Measurements from ENCODE around the gene ZNF814.

DNA sequence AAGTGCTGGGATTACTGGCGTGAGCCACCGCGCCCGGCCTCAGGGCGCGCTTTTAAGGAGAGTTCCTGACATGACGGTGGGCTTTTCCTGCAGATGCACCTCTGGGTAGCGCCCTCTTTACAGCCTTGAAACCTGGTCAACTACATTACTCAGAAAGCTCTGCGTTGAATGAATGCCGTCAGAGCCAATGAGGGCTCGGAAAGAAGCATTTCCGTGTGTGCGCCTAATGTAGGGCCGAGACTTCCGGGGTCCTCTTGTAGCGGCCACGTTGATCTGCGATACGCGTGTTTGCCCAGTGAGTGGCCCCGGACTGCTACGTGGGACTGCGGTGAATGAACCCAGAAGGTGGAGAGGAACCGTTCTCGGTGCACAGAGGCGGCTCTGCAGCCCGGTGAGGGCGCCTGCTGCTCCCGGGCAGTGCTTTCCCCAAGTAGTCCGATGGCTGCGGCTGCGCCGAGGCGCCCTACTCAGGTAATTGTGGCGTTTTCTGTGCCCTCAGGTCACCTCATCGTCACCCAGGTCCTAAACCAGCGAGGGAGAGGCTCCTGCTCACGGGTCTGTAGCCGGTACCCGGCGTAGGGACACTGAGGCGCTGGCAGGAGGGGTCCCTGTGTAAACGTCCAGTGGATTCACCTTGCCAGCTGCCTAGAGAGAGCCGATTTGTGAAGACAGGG is 69.2 kb downstream of the ZNF814 start:
- TF ChIP-seq, protein P1, sequence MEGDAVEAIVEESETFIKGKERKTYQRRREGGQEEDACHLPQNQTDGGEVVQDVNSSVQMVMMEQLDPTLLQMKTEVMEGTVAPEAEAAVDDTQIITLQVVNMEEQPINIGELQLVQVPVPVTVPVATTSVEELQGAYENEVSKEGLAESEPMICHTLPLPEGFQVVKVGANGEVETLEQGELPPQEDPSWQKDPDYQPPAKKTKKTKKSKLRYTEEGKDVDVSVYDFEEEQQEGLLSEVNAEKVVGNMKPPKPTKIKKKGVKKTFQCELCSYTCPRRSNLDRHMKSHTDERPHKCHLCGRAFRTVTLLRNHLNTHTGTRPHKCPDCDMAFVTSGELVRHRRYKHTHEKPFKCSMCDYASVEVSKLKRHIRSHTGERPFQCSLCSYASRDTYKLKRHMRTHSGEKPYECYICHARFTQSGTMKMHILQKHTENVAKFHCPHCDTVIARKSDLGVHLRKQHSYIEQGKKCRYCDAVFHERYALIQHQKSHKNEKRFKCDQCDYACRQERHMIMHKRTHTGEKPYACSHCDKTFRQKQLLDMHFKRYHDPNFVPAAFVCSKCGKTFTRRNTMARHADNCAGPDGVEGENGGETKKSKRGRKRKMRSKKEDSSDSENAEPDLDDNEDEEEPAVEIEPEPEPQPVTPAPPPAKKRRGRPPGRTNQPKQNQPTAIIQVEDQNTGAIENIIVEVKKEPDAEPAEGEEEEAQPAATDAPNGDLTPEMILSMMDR (conservative IDR thresholded peaks at IDR 0.05 in 1 of 2, IDR thresholded peaks at IDR 0.05 in 1 of 2; ENCODE audit: extremely low read depth in 1 of 2, insufficient read depth in 1 of 2, low read depth in 1 of 2, low read length in 2 of 2), result no peak
- TF ChIP-seq EZH2 (IDR thresholded peaks at IDR 0.05; ENCODE audit: borderline replicate concordance, low read length), result no peak

All from mammary epithelial cell (primary cell).